GM06990 (cell line): ENCODE results near the gene MS4A4E.
"Not testable (repeated sequence)": the region's sequence is repeated elsewhere in the genome, so short reads cannot be mapped to it uniquely, and the experiment has no call there.

Experiments used
- DNase-seq: peaks from one replicate; pipeline ENCODE4 v3.0.0-alpha.2; 2011; ENCODE audit not compliant: insufficient read length; ENCODE audit errors: extremely low read depth
- H3K27me3 ChIP-seq: replicated peaks from 2 replicates; pipeline ENCODE4 v1.6.0; 2011; ENCODE audit warnings: low read length; ENCODE audit not compliant: control insufficient read depth, insufficient read depth
- H3K36me3 ChIP-seq: 2 replicates; pipeline ENCODE4 v1.5.1; 2011; ENCODE audit warnings: low read length; ENCODE audit not compliant: control insufficient read depth, insufficient read depth
- H3K4me3 ChIP-seq: replicated peaks from 2 replicates; pipeline ENCODE4 v1.5.1; 2011; ENCODE audit warnings: low read depth, mild to moderate bottlenecking, control low read depth, low read length
- CTCF ChIP-seq: IDR thresholded peaks from 2 replicates; pipeline ENCODE4 v1.5.1; 2011; ENCODE audit warnings: low read length, control low read depth, mild to moderate bottlenecking, inconsistent platforms; ENCODE audit not compliant: insufficient read depth, poor library complexity, severe bottlenecking

MS4A4E gene

GRCh38 chr11:60155931-60156330 is 87.0 kb downstream of the MS4A4E start:
- Histone ChIP-seq H3K4me3 (no peak overlapping the region), H3K36me3 (no peaks in the 10 kb centered on the region), H3K27me3 (no peaks in the 10 kb centered on the region)
- no peak for DNase-seq
- TF ChIP-seq CTCF: no peak

GRCh38 chr11:60152727-60153126 is 90.2 kb downstream of the MS4A4E start:
- H3K4me3 ChIP-seq, DNase-seq, H3K27me3 ChIP-seq: not testable (repeated sequence)

GRCh38 chr11:60150279-60150678 is 92.7 kb downstream of the MS4A4E start:
- Histone ChIP-seq H3K4me3 (no peak overlapping the region), H3K36me3 (no peaks in the 10 kb centered on the region), H3K27me3 (no peaks in the 10 kb centered on the region)
- no peak for TF ChIP-seq CTCF
- no peak for DNase-seq

More at GRCh38 chr11:60152727-60153126, 90.2 kb downstream of the MS4A4E start:
- H3K36me3 ChIP-seq: not testable (repeated sequence)
